Gastrocnemius medialis (tissue), 4 donors: Measurements from ENCODE around the gene HSD3B2.

Experiments
- CTCF ChIP-seq, 5 experiments: fragments of 450-650 bp in 3 of 5; fragments of 200-600 bp in 2 of 5; sonication (generic) in 2 of 5; IDR thresholded peaks in 4 of 5; conservative IDR thresholded peaks in 1 of 5; 1 replicate in 4 of 5; 2 replicates in 1 of 5; pipeline ENCODE4 v1.5.1; 2016 to 2019; ENCODE audit warnings: antibody characterized with exemption in 5 of 5, mild to moderate bottlenecking in 3 of 5, moderate library complexity in 3 of 5
- POLR2A ChIP-seq, 2 donors: fragments of 450-650 bp; IDR thresholded peaks; one replicate each; pipeline ENCODE4 v1.6.1; 2017; ENCODE audit warnings: antibody characterized with exemption in 2 of 2, mild to moderate bottlenecking in 2 of 2, moderate library complexity in 2 of 2

- TF ChIP-seq CTCF (IDR thresholded peaks at IDR 0.05 in 4 of 5, conservative IDR thresholded peaks at IDR 0.05 in 1 of 5), result no peak
- TF ChIP-seq POLR2A (IDR thresholded peaks at IDR 0.05), result no peak
Observed at GRCh38 chr1:119368554-119368953, 46.4 kb upstream of the HSD3B2 start, which contains the start of gene HAO2.
